Measurements from ENCODE around the gene KMO.

KMO gene

DNA sequence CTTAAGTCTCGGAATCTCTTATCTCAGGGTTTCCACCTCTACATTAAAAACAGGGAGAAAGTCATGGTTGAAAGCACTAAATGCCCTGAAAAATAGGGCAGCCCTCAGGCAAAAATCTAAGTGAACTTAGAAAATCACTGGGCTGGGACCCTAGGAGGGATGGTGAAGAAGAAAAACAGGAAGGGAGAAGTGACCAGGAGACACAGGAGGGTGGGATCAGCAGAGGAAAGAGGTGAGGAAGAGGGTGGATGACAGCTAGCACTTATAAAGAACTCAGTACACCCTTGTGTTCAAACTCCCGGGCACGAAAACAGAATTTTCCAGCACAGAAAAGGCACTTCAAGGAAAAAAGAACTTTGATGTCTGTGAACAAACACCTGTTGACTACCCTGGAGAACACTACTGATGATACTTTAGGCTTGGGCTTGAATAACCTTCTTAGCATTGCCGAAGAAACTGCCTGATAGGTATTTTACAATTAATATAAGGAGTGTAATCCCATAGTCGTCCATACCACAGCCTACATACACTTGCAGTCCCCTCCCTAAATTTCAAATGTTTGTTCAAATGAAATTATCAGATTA is 106.0 kb downstream of the KMO start:
- peak overlapping the region; percentile 94 for H3K4me3 ChIP-seq (ENCODE audit: severe bottlenecking)
- no peaks in the 10 kb centered on the region for H3K9me3 ChIP-seq (ENCODE audit: severe bottlenecking)
- TF ChIP-seq CTCF (IDR thresholded peaks at IDR 0.05; ENCODE audit: poor library complexity, severe bottlenecking) = no peak
- H3K36me3 ChIP-seq (ENCODE audit: low read depth) = peaks cover 26% of the 10 kb centered on the region
- ATAC-seq (ENCODE audit: low read depth) = no peak
- H3K27ac ChIP-seq (ENCODE audit: poor library complexity, severe bottlenecking) = peak overlapping the region; percentile 61
- peaks cover 24% of the 10 kb centered on the region for H3K4me1 ChIP-seq (ENCODE audit: insufficient read depth, poor library complexity, severe bottlenecking)
- no peaks in the 10 kb centered on the region for H3K27me3 ChIP-seq (ENCODE audit: insufficient read depth, poor library complexity, severe bottlenecking)
- no peak for DNase-seq (ENCODE audit: low spot score)

- DNase-seq (ENCODE audit: low spot score) (no peak), ATAC-seq (ENCODE audit: low read depth) (no peak)
- Histone ChIP-seq H3K27ac (ENCODE audit: poor library complexity, severe bottlenecking) (peak overlapping the region; percentile 61), H3K4me1 (ENCODE audit: insufficient read depth, poor library complexity, severe bottlenecking) (peaks cover 24% of the 10 kb centered on the region), H3K4me3 (ENCODE audit: severe bottlenecking) (peak overlapping the region; percentile 94), H3K9me3 (ENCODE audit: severe bottlenecking) (no peaks in the 10 kb centered on the region), H3K36me3 (ENCODE audit: low read depth) (peaks cover 22% of the 10 kb centered on the region), H3K27me3 (ENCODE audit: insufficient read depth, poor library complexity, severe bottlenecking) (no peaks in the 10 kb centered on the region)
- TF ChIP-seq CTCF (IDR thresholded peaks at IDR 0.05; ENCODE audit: poor library complexity, severe bottlenecking) = no peak
Measured at GRCh38 chr1:241638909-241639622, 106.9 kb downstream of the KMO start.

DNA sequence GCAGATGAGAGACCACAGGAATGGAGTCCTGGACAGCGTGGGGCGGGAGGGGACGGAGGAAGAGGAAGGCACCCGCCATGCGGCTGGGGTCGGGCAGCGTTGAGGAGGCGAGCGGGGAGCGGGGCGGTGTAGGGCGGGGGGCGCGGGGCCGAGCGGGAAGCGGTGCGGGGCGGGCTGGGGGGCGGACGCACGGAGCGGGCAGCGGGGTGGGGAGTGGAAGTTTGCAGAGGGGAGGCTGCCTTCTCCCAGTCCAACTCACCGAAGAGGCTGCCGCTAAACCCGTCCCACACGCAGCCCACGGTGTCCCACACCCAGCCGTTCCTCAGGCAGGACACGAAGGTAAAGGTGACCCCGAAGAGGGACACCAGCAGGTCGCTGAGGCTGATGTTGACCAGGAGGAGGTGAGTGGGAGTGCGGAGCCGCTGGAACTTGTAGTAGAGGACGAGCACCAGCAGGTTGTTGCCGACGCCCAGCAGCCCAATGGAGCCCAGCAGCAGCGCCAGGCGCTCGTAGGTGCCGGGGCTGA is 107.5 kb downstream of the KMO start:
- no peaks in the 10 kb centered on the region for H3K27me3 ChIP-seq (ENCODE audit: insufficient read depth, poor library complexity, severe bottlenecking)
- H3K4me3 ChIP-seq (ENCODE audit: severe bottlenecking) = peak overlapping the region; percentile 94
- DNase-seq (ENCODE audit: low spot score) = peak; percentile 31
- peak; percentile 37 for ATAC-seq (ENCODE audit: low read depth)
- no peaks in the 10 kb centered on the region for H3K9me3 ChIP-seq (ENCODE audit: severe bottlenecking)
- peaks cover 22% of the 10 kb centered on the region for H3K36me3 ChIP-seq (ENCODE audit: low read depth)
- no peak for TF ChIP-seq CTCF (IDR thresholded peaks at IDR 0.05; ENCODE audit: poor library complexity, severe bottlenecking)
- peaks cover 24% of the 10 kb centered on the region for H3K4me1 ChIP-seq (ENCODE audit: insufficient read depth, poor library complexity, severe bottlenecking)
- peak overlapping the region; percentile 61 for H3K27ac ChIP-seq (ENCODE audit: poor library complexity, severe bottlenecking)

- Histone ChIP-seq H3K27ac (ENCODE audit: poor library complexity, severe bottlenecking) (peak within 1 kb of the TSS; percentile 61), H3K9me3 (ENCODE audit: severe bottlenecking) (no peaks in the 10 kb centered on the region), H3K4me3 (ENCODE audit: severe bottlenecking) (peak within 1 kb of the TSS; percentile 94), H3K27me3 (ENCODE audit: insufficient read depth, poor library complexity, severe bottlenecking) (no peaks in the 10 kb centered on the region), H3K4me1 (ENCODE audit: insufficient read depth, poor library complexity, severe bottlenecking) (peaks cover 24% of the 10 kb centered on the region), H3K36me3 (ENCODE audit: low read depth) (peaks cover 16% of the 10 kb centered on the region)
- peak; percentile 91 for ATAC-seq (ENCODE audit: low read depth)
- DNase-seq (ENCODE audit: low spot score) = peak; percentile 83
- no peak for TF ChIP-seq CTCF (IDR thresholded peaks at IDR 0.05; ENCODE audit: poor library complexity, severe bottlenecking)
Measured at GRCh38 chr1:241640149-241640866, 108.1 kb downstream of the KMO start, which contains the start of the genes CHML and OPN3. CHML (minus strand) TSS chr1:241640369; CDS start chr1:241635766, 4,603 bp downstream. OPN3 (minus strand) TSS chr1:241640369; CDS start chr1:241640254, 115 bp downstream.
